ENCODE results near the gene PCSK2. TPM values are rescaled to one million over a fixed set of nuclear protein-coding genes. Genes with fewer than 3 reads are reported as not detected.
A peak's percentile ranks its signal among the peaks of the same experiment; 100 is the strongest.

The PCSK2 gene
- total RNA-seq, 2 donors from 2014 or later = not detected

DNA sequence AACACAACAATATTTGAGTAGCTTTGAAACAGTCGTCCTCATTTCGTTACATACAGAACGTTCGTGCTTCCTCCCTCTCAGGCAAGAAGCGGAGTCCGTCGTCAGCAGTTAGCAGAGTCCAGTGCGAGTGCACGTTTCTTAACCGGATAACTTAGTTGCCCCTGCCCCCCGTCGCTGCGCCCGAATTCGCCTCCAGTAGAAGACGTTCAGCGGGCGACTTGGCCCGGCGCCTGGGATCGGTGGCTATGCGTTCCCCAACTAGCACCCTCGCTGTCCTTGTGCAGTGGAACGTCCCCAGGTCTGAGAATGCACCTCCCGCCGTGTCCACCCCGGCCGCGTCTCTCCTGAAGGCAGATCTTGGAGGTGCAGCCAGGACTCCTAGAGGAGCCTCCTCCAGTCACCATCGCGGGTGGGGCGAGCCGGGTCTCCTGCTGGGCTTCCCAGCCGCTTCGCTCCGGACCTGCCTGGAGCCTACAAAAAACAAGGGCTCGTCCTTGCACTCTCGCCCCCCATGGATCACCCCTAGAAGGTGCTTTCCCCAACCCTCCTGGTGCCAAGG lies 910 bp upstream of the PCSK2 start:
- peaks cover 53% of the 10 kb centered on the region for H3K27me3 Mint-ChIP-seq
- H3K27ac Mint-ChIP-seq = no peak overlapping the region
- no peaks in the 10 kb centered on the region for H3K9me3 Mint-ChIP-seq
- ATAC-seq (replicated peaks) = no peak
- H3K4me1 Mint-ChIP-seq = no peaks in the 10 kb centered on the region
- H3K4me3 Mint-ChIP-seq = peak overlapping the region; percentile 10
- no peaks in the 10 kb centered on the region for H3K36me3 Mint-ChIP-seq (ENCODE audit: low read depth)

DNA sequence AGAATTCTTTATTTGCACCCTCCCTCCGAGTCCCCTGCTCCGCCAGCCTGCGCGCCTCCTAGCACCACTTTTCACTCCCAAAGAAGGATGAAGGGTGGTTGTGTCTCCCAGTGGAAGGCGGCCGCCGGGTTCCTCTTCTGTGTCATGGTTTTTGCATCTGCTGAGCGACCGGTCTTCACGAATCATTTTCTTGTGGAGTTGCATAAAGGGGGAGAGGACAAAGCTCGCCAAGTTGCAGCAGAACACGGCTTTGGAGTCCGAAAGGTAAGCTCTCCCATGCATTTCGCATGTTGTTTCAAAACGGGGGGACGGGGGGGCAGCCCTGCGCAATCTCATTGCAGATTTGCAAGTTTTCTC lies 357 bp downstream of the PCSK2 start:
- Mint-ChIP-seq H3K4me3 (no peak overlapping the region), H3K27me3 (peaks cover 54% of the 10 kb centered on the region), H3K4me1 (no peaks in the 10 kb centered on the region), H3K27ac (no peak overlapping the region), H3K36me3 (ENCODE audit: low read depth) (no peaks in the 10 kb centered on the region), H3K9me3 (no peaks in the 10 kb centered on the region)
- ATAC-seq (replicated peaks) = no peak

- ATAC-seq (replicated peaks) = no peak
- Mint-ChIP-seq H3K4me1 (no peaks in the 10 kb centered on the region), H3K27ac (no peak overlapping the region), H3K27me3 (peaks cover 51% of the 10 kb centered on the region), H3K36me3 (ENCODE audit: low read depth) (no peaks in the 10 kb centered on the region), H3K4me3 (no peak overlapping the region), H3K9me3 (no peaks in the 10 kb centered on the region)
Measured at GRCh38 chr20:17227669-17228623, 1.1 kb downstream of the PCSK2 start.

- no peak for ATAC-seq (replicated peaks)
Measured at GRCh38 chr20:17228624-17229061, 1.8 kb downstream of the PCSK2 start.

DNA sequence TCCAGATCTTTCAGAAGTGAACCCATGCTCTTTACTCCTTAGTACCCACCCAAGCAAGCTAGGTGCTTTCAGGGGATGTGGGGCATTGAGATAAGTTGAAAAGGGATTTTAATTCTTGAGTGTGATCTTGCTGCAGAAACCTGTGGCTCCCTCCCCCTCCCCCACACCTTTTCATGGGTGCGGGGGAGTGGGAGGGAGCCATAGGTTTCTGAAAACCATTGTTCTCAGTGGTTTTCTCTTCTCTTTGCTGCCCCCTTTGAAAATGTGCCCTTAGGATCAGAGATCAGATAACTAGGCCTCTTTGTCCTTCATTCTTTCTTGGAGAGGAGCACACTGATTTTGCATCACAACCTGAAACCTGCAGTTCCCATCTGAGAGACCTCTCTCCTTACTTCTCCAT lies 2.4 kb downstream of the PCSK2 start:
- no peaks in the 10 kb centered on the region for H3K9me3 Mint-ChIP-seq
- H3K4me3 Mint-ChIP-seq = no peak overlapping the region
- no peak for ATAC-seq (replicated peaks)
- H3K36me3 Mint-ChIP-seq (ENCODE audit: low read depth) = no peaks in the 10 kb centered on the region
- peaks cover 43% of the 10 kb centered on the region for H3K27me3 Mint-ChIP-seq
- no peaks in the 10 kb centered on the region for H3K4me1 Mint-ChIP-seq
- no peak overlapping the region for H3K27ac Mint-ChIP-seq

More at GRCh38 chr20:17228624-17229061, 1.8 kb downstream of the PCSK2 start:
- no peak overlapping the region for H3K4me3 Mint-ChIP-seq
- no peaks in the 10 kb centered on the region for H3K4me1 Mint-ChIP-seq
- no peak overlapping the region for H3K27ac Mint-ChIP-seq
- H3K27me3 Mint-ChIP-seq = peaks cover 46% of the 10 kb centered on the region
- H3K9me3 Mint-ChIP-seq = no peaks in the 10 kb centered on the region
- H3K36me3 Mint-ChIP-seq (ENCODE audit: low read depth) = no peaks in the 10 kb centered on the region

- no peak for ATAC-seq (replicated peaks)
- no peak overlapping the region for H3K4me3 Mint-ChIP-seq
- no peak overlapping the region for H3K27ac Mint-ChIP-seq
- H3K9me3 Mint-ChIP-seq = peaks cover 5% of the 10 kb centered on the region
- no peaks in the 10 kb centered on the region for H3K4me1 Mint-ChIP-seq
- no peaks in the 10 kb centered on the region for H3K36me3 Mint-ChIP-seq (ENCODE audit: low read depth)
- H3K27me3 Mint-ChIP-seq = peaks cover 14% of the 10 kb centered on the region
Measured at GRCh38 chr20:17233626-17234025, 6.8 kb downstream of the PCSK2 start.

GRCh38 chr20:17236766-17237165 lies 9.9 kb downstream of the PCSK2 start:
- no peak for ATAC-seq (replicated peaks)
- Mint-ChIP-seq H3K9me3 (peaks cover 5% of the 10 kb centered on the region), H3K36me3 (ENCODE audit: low read depth) (no peaks in the 10 kb centered on the region)

DNA sequence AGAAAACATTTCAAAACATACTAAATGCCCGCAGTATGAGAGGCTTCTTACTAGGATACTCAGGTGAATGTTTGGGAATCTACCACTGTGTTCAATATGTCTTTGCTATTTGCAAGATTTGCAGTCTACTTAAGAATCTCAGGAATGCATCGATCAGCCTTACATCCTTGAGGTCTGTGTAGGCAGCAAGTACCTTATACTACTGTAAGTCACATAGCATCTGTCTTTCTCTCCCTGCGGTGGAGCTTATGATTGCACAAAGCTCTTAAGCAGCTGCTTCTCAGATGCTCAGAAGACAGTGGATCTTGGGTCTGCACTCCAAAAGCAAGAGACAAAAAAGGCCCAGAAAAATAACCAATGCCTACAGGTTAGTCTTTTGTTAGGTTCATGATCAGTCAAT lies 21.4 kb downstream of the PCSK2 start:
- H3K4me3 Mint-ChIP-seq = no peak overlapping the region
- ATAC-seq (replicated peaks) = no peak
- H3K36me3 Mint-ChIP-seq (ENCODE audit: low read depth) = no peaks in the 10 kb centered on the region
- no peaks in the 10 kb centered on the region for H3K4me1 Mint-ChIP-seq
- no peaks in the 10 kb centered on the region for H3K27me3 Mint-ChIP-seq
- H3K9me3 Mint-ChIP-seq = no peaks in the 10 kb centered on the region
- no peak overlapping the region for H3K27ac Mint-ChIP-seq

More at GRCh38 chr20:17236766-17237165, 9.9 kb downstream of the PCSK2 start:
- no peak overlapping the region for H3K4me3 Mint-ChIP-seq
- no peak overlapping the region for H3K27ac Mint-ChIP-seq
- H3K4me1 Mint-ChIP-seq = no peaks in the 10 kb centered on the region
- no peaks in the 10 kb centered on the region for H3K27me3 Mint-ChIP-seq

DNA sequence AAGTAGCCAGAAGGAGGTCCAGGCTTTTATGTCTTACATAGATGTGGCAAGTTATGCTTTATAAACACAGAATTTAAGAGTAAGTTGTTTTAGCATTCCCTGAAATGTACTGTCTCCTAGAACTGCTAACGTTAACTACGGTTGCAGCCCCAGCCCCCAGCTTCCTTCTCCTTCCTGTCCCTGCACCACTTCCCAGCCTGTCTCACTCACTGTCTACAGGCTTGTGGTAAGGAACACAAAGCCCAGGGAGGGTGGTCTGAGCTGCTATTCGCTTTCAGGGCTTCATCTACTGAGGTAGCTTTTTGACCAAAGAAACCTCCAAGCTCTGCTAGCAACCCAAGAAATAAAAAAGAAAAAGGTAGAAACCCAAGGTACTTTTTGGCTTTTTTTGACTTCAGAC lies 35.9 kb downstream of the PCSK2 start:
- no peak for ATAC-seq (replicated peaks)
- Mint-ChIP-seq H3K27me3 (peaks cover 9% of the 10 kb centered on the region), H3K27ac (no peak overlapping the region), H3K4me3 (no peak overlapping the region), H3K36me3 (ENCODE audit: low read depth) (no peaks in the 10 kb centered on the region), H3K4me1 (no peaks in the 10 kb centered on the region), H3K9me3 (peaks cover 10% of the 10 kb centered on the region)

DNA sequence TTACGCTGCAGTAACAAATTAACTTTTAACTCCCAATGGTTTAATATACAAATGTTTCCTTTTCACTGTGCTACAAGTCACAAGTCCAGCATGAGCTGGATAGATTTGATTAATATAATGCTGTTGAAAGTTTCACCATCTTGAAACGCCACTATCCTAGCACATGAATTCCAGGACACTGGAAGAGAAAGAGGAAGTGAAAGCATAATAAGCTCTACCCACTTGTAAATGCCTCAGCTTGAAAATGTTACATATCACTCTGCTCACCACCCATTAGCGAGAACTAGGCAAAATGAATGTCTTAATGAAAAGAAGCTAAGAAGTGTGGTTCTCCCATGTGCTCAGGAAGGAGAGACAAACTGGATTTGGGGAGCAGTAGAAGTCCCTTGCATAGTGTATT lies 46.9 kb downstream of the PCSK2 start:
- no peak overlapping the region for H3K27ac Mint-ChIP-seq
- H3K9me3 Mint-ChIP-seq = peaks cover 3% of the 10 kb centered on the region
- H3K4me3 Mint-ChIP-seq = no peak overlapping the region
- H3K36me3 Mint-ChIP-seq (ENCODE audit: low read depth) = no peaks in the 10 kb centered on the region
- peaks cover 4% of the 10 kb centered on the region for H3K27me3 Mint-ChIP-seq
- no peak for ATAC-seq (replicated peaks)
- no peaks in the 10 kb centered on the region for H3K4me1 Mint-ChIP-seq

DNA sequence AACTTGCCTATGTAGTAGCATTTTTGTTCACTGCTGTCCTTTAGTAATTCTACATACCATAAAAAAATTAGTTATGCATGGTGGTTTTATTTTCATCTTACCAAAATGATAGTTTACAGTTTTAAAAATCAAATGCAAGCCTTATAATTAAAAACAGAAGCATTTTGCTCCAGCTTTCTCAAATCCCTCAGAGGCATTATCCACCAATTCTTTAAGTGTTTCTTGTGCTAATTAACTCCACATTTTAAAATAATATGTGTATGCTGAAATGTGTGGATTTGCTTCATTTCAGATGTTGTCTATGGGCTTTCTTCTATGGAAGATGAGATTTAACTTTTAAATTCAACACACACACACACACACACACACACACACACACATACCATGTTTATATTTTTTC lies 49.3 kb downstream of the PCSK2 start:
- H3K4me1 Mint-ChIP-seq = no peaks in the 10 kb centered on the region
- H3K27ac Mint-ChIP-seq = no peak overlapping the region
- no peak for ATAC-seq (replicated peaks)
- no peaks in the 10 kb centered on the region for H3K27me3 Mint-ChIP-seq
- no peak overlapping the region for H3K4me3 Mint-ChIP-seq
- peaks cover 10% of the 10 kb centered on the region for H3K9me3 Mint-ChIP-seq
- H3K36me3 Mint-ChIP-seq (ENCODE audit: low read depth) = no peaks in the 10 kb centered on the region

- no peak for ATAC-seq (replicated peaks)
- H3K27ac Mint-ChIP-seq = no peak overlapping the region
- H3K4me1 Mint-ChIP-seq = no peaks in the 10 kb centered on the region
- peaks cover 6% of the 10 kb centered on the region for H3K27me3 Mint-ChIP-seq
- H3K9me3 Mint-ChIP-seq = peaks cover 11% of the 10 kb centered on the region
- no peak overlapping the region for H3K4me3 Mint-ChIP-seq
- no peaks in the 10 kb centered on the region for H3K36me3 Mint-ChIP-seq (ENCODE audit: low read depth)
Measured at GRCh38 chr20:17281478-17281877, 54.6 kb downstream of the PCSK2 start.

GRCh38 chr20:17282501-17282900 lies 55.7 kb downstream of the PCSK2 start:
- Mint-ChIP-seq H3K4me3 (no peak overlapping the region), H3K4me1 (no peaks in the 10 kb centered on the region), H3K27ac (no peak overlapping the region), H3K9me3 (peaks cover 11% of the 10 kb centered on the region), H3K27me3 (peaks cover 6% of the 10 kb centered on the region), H3K36me3 (ENCODE audit: low read depth) (no peaks in the 10 kb centered on the region)
- no peak for ATAC-seq (replicated peaks)

GRCh38 chr20:17287503-17287902 lies 60.7 kb downstream of the PCSK2 start:
- Mint-ChIP-seq H3K27me3 (peaks cover 10% of the 10 kb centered on the region), H3K36me3 (ENCODE audit: low read depth) (no peaks in the 10 kb centered on the region), H3K4me3 (no peak overlapping the region), H3K27ac (no peak overlapping the region), H3K4me1 (no peaks in the 10 kb centered on the region), H3K9me3 (peaks cover 3% of the 10 kb centered on the region)
- no peak for ATAC-seq (replicated peaks)

- Mint-ChIP-seq H3K9me3 (peaks cover 3% of the 10 kb centered on the region), H3K36me3 (ENCODE audit: low read depth) (no peaks in the 10 kb centered on the region), H3K4me3 (no peak overlapping the region), H3K27ac (no peak overlapping the region), H3K4me1 (no peaks in the 10 kb centered on the region), H3K27me3 (peaks cover 10% of the 10 kb centered on the region)
- no peak for ATAC-seq (replicated peaks)
Measured at GRCh38 chr20:17287998-17288397, 61.2 kb downstream of the PCSK2 start.
